Stimulated activated CD8-positive, alpha-beta memory T cell treated with anti-CD3 and anti-CD28 coated beads, Interleukin-12 subunit alpha, Interleukin-12 subunit beta, amount 100 ng/mL, for 4 hours (primary cell): Measurements from ENCODE around the gene CTAGE9.
"Not testable (repeated sequence)": the region's sequence is repeated elsewhere in the genome, so short reads cannot be mapped to it uniquely, and the experiment has no call there.

Experiments used
- DNase-seq: peaks from one replicate; pipeline ENCODE4 v3.0.0-alpha.2; 2020; ENCODE audit warnings: low read depth

CTAGE9 gene, protein sequence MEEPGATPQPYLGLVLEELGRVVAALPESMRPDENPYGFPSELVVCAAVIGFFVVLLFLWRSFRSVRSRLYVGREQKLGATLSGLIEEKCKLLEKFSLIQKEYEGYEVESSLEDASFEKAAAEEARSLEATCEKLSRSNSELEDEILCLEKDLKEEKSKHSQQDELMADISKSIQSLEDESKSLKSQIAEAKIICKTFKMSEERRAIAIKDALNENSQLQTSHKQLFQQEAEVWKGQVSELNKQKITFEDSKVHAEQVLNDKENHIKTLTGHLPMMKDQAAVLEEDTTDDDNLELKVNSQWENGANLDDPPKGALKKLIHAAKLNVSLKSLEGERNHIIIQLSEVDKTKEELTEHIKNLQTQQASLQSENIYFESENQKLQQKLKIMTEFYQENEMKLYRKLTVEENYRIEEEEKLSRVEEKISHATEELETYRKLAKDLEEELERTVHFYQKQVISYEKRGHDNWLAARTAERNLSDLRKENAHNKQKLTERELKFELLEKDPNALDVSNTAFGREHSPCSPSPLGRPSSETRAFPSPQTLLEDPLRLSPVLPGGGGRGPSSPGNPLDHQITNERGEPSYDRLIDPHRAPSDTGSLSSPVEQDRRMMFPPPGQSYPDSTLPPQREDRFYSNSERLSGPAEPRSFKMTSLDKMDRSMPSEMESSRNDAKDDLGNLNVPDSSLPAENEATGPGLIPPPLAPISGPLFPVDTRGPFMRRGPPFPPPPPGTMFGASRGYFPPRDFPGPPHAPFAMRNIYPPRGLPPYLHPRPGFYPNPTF

DNA sequence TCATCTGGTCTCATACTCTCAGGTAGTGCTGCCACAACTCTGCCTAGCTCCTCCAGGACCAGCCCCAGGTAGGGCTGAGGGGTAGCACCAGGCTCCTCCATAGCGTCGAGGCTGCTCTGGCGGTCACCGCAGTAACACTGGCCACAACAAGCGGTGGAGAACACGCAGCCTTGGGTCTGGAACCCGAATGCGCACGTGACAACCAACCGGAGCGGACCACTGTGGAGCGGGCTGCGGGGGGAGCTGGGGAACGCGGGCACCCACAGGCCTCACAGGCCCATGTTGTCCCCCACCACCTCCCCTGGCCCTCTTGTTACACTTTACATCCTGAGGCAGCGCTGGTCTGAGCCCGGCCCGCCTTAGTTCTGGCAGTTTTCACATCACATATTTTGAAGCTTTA is at the start of gene CTAGE9:
Gene CTAGE9, minus strand, starts transcription at position 101 of the 400 bp plus-strand sequence. Its CDS starts 0 bp downstream, at position 101.
- not testable (repeated sequence) for DNase-seq

DNA sequence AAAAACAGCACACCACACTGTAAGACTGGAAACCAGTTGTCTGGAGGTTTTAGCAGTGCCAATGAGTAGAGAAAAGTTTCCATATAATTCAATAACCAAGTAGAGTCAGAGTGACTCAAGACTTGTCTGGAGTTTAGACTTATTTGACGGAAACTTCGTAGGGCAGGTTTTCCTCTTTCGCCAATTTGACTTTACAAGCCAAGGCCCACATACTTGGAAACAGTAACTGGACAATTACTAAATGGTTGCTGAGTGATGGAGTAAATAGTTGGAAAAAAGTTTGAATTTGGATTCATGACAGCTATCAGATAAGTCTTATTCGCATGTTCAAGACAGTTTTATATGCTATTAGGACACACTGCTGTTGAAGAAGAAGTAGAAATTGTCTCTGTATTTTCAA is 48.1 kb upstream of the CTAGE9 start:
- no peak for DNase-seq

DNA sequence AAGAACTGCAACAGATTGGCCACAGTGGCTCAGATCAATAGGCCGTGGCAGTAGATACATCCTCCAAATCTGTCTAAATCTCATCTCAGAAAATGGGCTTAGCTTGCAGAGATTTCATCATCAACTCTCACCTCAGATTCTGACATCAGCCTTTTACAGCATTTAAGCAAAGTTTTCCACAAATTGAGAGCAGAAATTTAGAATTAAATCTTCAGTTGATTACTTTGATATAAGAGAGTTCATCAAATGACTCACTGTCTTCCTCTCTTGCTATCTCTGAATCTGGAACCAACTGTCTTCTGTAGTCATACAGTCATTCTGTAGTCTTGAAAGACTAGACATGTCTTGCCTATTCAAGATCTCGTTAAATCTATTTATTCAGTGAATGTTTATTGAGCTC is 45.2 kb upstream of the CTAGE9 start:
- no peak for DNase-seq

DNA sequence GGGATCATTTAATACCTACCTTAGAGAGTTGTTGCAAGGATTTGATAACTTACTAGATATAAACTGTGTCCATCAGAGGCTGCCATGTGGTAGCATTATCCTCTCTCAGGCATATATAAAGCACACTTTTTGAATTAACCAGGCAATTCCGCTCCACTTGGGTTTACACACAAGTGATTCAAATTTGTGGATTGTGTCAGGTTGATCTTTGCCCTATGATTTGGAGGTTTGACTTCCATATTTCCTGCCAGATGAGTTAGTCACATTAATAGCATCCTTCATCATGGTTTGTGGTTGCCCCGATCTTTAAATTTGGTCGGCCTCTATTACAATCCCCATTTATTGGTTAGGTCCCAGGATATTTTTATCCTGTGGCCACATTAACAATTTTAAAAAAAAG is 44.8 kb upstream of the CTAGE9 start:
- DNase-seq = no peak

DNA sequence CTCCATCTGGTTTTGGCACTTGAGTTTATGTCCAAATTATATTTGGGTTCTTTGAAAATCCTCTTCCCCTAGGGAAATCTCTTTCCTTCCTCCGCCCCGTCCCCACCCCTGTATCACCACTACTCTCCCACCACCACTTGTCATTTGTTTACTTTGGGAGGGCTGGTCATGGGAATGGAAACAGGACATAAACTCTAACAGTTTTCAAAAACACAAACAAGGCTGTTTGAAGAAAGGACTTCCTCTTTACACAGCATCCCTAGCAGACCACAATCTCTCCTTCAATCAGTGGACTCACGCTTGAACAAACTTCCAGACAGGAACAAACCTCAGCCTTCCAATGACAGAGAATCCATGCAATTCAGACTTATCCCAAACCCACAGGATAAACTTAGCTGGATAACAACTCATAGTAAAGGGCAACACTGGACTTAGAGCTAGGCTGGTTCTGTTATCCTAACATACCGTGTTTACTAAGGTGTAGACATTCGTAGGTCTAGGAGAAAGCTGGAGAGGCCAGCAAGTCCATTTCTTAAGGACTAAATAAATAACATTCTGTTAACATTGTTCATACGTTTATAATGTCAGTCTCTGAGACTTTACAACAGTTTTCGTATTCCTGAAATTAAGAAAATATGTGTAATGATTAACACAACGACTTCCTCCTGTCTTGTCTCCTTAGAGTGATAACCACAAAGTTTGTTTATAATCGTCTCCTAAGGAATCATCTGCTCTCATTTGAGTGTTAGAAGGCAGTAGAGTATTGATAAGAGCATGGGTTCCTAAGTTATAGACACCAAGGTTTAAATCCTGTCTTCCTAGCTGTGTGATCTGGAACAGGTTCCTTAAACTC is 44.1 kb upstream of the CTAGE9 start:
- no peak for DNase-seq

DNA sequence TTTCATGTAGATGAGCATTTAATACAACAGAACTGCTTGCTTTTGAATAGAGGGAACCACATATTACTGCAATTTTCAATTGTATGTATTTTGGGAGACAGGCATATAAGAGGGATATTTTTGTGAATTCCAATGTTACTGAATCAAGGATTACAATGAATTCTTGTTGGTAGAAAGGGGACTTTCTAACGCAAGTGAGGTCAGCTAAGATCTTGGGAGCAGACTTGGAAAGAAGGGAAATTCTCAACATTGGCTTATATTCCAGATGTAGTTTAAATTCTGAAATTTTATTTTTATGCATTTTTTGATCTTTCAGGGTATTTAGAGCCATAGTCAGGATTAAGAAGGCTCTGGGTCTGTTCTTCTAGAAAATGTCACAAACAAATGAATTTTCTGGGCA is 43.3 kb upstream of the CTAGE9 start:
- DNase-seq = no peak

DNA sequence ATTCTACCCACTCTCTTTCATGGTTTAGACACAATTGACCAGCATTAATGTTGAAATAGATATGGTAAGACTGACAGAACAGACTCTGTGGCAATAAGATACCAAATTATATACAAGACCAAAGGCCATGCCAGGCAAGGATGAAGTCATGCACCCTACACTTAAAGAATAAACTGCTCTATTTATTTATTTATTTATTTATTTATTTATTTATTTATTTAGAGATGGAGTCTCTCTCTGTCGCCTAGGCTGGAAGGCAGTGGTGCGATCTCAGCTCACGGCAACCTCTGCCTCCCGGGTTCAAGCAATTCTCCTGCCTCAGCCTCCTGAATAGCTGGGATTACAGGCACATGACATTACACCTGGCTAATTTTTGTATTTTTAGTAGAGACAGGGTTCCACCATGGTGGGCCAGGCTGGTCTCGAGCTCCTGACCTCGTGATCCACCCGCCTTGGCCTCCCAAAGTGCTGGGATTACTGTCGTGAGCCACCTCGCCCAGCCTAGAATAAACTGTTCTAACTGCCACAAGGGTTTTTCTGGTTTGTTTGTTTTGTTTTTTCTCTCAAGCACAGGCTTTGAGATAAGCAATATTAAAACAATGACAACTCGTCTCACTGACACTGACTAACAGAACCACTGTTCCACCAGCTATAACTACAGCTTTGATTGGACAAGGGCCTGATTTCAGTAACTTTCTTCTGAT is 40.3 kb upstream of the CTAGE9 start:
- DNase-seq = not testable (repeated sequence)

DNA sequence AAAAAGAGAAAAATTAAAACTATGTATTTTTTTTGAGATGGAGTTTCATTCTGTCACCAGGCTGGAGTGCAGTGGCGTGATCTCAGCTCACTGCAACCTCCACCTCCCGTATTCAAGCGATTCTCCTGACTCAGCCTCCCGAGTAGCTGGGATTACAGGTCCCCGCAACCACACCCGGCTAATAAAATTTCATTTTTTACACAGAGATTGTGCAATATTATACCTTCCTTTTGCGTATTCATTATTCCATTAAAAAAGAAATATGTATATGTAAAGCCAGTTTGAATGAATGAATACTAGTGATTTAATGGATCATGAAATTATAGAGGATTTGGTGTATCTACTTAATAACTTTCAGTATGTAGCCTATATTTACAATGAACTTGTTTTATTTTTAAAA is 38.2 kb upstream of the CTAGE9 start:
- DNase-seq = no peak

DNA sequence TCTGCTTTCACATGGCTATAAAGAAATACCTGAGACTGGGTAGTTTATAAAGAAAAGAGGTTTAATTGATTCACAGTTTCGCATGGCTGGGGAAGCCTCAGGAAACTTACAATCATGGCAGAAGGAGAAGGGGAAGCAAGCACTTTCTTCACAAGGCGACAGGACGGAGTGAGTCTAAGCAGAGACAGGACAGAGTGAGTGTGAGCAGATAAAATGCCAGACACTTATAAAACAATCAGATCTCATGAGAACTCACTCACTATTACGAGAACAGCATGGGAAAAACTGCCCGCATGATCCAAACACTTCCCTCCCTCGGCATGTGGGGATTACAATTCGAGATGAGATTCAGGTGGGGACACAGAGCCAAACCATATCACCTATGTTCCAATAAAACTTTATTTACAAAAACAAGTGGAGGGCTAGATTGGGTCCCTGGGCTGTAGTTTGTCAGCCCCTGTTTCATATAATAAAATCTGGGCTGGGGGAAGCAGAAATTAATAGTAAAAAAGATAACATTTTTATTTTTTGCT is 37.1 kb upstream of the CTAGE9 start:
- no peak for DNase-seq

DNA sequence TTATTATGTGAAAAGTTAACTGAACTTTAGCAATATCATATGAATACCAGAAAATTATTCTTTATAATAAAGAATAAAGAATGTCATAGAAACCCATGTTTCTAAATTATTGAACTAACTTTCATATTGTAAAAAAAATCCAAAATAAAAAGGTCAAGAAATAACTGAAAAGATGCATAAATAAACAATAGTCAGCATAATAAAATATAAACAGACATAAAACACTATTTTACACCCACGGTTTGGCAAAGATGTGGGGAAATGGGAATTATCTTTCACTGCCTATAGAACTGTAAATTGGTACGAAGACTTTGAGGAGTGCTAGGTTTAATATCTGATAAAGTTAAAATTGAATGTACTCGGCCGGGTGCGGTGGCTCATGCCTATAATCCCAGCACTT is 34.7 kb upstream of the CTAGE9 start:
- no peak for DNase-seq

DNA sequence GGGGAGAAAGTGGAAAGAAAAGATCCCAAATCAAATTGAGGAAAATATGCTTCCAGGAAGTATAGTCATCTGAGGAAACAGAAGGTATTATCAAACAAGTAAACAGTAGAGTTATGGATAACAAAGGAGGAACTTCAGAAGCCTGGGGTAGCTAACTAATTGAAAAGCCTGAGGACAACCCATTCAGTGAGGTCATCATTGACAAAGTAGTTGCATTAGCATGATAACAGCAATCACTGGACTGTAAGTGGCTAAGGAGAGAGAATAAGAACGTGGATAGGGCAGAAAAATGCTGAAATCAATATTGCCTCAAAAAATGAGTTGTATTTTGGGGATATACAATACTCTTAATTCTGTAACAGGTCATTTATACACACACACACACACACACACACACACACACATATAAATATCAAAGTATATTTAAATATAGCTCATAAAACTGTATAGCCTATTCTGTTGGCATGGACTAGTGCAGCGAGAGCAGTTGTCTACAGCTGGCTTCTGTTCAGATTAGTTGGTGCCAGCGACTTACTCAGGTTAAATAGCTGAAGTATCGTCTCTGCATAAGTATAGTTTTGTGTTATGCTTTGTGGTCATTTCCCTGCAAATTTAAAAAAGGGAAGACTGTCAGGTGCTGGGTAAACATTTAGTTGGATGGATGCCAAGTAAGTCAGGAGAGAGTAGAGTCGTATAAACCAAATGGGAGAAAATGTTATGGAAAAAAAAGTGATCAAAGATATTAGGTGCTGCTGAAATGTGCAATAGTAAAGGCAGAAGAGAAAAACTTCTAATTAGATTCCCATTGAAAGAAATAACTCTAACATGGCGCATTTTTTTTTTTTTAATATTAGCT is 33.8 kb upstream of the CTAGE9 start:
- DNase-seq = no peak

DNA sequence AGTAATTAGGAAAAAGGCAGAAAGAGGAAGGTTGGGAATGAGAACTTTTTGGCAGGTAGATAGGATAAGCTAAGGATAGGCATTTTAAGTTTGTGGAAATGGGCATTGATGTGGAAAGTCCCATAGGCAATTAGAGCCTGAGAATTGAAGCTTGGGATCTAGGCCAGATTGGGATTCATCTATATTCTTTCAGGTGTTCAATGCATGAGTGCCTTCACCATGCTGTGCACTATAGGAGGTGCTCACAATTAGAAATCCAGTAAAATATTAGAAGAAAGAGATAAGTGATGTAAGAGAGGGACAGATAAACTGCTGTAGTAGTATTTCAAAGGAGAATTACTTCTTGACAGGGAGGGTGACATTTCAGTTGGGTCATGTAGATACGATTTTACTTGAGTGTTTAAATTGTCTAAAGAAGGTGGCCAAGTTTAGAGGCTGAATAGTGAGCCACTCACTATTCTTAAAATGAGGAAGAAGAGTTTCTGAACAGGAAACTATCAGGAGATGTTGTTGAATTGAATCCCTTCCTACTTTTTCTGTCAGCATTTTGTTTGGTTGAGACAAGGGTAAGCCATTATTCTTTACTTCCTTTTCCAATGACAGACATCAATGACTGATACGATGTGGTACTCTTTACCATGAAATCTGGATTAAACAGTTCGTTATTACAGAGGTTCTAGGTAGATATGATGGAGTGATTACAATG is 31.0 kb upstream of the CTAGE9 start:
- no peak for DNase-seq

DNA sequence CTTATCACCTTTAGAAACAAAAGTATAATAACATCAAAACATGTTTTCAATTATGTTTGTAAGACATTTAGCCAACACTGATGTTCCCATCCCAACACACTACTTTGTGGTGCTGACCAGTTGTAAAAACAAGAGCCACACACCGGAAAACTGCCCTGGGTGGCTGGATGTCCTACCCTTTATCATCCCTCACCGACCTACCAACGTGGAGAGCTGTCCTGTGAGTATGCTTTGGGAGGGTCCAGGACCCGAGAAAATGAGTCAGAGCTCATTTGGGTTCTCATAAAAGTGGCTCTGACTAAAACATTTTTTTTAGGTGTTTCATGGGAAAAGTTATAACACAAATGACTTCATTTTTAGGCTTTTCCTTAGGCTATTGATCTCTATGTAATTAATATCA is 29.3 kb upstream of the CTAGE9 start:
- DNase-seq = no peak

DNA sequence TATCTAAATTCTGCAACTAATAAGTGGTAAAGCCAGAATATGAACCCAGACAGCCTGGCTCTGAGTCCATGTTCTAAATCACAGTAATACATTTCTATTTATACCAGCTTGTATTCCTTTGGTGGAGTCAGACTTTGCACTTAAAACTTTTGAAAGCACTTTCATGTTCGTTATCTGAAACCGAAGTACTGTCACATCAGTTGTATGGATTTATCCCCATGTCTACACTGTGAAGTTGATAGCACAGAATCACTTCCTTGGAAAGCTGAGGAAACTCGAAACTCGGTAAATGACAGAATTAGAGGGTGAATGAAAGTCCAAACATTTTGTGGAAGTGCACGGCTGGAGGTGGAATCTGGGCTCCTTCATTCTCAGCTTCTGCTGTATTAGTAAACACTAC is 28.3 kb upstream of the CTAGE9 start:
- no peak for DNase-seq

DNA sequence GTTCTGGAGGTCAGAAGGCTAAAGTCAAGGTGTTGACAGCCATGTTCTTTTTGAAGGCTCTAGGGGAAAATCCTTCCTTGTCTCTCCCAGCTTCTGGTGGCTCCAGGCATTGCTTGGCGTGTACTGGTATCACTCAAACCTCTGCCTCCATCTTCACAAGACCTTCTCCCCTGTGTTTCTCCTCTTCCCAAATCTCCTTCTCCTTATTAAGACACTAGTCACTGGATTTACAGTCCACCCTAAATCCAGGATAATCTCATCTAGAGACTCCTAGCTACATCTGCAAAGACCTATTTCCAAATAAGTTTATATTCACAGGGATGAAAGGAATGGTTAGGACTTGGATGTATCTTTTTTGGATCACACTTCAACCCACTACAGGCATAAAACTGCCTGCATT is 26.0 kb upstream of the CTAGE9 start:
- DNase-seq = no peak

DNA sequence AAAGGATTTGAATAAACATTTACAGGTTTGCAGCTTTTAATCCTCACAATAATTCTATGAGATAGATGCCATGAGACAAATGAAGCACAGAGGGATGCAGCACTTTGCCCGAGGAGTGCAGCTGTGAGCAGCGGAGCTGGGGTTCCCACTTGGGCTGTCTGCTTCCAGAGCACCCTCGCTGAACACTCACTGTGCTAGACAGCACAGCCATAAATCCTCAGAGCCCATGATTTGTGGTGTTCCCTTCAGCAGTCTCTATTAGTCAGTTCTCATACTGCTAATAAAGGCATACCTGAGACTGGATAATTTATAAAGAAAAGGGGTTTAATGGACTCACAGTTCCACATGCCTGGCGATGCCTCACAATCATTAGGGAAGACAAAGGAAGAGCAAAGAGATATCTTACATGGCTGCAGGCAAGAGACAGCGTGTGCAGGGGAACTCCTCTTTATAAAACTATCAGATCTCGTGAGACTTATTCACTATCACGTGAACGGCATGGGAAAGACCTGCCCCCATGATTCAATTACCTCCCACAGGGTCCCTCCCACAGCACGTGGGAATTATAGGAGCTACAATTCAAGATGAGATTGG is 25.3 kb upstream of the CTAGE9 start:
- no peak for DNase-seq

DNA sequence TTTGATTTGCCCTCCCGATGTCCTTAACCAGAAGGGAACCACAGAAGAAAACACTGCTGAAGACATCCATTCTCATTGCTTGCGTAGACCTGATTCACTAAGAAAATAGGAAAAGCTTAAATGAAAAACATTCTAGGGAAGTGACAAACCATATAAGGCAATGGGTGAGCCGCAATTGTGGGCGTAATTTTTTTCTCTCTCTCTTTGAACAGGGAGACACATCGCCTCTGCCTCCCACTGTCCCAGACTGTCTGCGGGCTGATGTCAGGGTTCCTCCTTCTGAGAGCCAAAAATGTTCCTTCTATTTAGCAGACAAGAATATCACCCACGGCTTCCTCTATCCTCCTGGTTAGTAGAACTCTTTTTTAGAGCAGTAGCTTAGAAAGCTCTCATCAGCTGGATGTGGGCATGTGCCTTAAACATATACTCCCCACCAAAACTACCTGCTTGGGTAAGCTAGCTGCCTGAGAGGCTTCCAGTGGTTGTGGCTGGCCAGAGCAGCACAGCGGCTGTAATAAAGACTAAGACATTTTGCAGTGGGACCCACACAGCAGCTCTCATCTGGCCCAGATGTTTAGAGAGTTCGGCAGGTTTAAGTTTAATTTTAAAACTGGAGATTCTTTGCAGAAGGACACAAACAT is 22.7 kb upstream of the CTAGE9 start:
- DNase-seq = no peak

DNA sequence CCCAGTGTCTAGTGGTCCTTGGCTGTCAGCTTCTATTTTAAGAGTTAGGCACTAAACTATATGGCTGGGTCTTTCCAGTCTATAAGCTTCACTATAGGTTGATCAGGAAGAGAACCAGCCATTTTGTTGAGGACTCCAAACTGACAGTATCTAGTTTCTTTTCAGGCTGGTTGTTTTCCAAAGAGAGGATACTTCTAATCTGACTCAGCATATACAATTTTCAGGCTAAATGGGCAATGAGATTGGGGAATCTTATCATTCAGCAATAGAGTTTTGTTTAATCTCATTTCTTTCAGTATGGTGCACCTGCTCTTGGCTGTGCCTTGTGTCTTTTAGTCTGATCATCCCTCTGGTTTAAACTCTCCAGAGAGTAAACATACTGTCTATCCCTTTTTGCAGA is 20.4 kb upstream of the CTAGE9 start:
- no peak for DNase-seq

DNA sequence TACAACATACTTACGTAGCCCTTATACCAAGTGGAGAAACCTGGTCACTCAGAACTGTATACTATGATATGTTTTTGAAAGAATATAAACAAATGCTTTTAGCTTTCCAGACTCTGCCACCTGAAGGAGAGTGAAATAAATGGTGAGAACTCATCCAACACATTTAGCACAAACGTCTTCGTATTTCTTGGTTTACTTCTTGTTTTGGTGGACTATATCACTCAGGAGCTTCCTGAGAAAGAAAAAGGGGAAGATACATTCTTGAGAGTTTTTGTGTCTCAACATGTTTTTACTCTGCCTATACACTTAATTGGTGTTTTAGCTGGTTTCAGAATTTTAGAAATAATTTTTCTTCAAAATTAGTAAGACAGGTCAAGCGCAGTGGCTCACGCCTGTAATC is 19.4 kb upstream of the CTAGE9 start:
- no peak for DNase-seq
